ENCODE measurements around the gene PPP1R14C. TPM values are rescaled to one million over a fixed set of nuclear protein-coding genes. Genes with fewer than 3 reads are reported as not detected.

Gene PPP1R14C
- total and polyA plus RNA-seq, 2 experiments from 2014 or later = 8.2 to 10.1 TPM

DNA sequence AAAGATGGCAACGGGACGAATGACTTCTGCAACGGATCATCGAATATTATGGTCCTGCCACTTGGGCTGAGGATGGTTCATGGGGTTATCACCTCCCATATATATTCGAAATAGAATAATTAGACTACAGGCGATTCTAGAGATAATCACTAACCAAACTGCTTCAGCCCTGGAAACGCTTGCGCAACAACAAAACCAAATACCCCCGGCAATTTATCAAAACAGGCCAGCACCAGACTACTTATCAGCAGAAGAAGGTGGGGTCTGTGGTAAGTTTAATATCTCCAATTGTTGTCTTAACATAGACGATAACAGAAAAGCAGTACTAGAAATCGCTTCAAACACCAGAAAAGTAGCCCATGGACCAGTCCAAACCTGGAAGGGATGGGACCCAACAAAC is 42.9 kb upstream of the PPP1R14C start:
- whole genome bisulfite sequencing, 2 experiments (ENCODE audit: low coverage in 1 of 2, low lambda C conversion rate in 2 of 2, missing lambda C conversion rate in 2 of 2) = 87 to 88% methylated on average over 11 of the region's 11 CpGs

DNA sequence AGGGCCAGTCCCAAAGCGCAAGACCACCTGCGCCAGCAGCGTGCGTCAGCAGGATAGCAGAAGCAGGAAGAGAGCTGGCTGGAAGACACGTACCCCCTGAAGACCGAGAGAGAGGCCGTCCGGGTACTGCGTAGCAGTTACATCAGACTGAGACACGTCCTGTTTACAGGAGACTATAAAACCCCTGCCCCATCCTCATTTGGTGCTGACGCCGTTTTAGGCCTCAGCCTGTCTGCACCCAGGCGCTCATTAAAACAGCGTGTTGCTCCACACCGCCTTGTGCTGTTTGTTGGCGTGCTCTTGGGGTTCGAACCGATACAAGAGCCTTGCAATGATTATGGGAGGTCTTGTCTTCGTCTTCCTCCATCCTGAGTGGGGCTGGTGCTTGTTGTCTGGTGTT is 42.1 kb upstream of the PPP1R14C start:
- Histone ChIP-seq H3K27me3 (replicated peaks; ENCODE audit: insufficient read depth) (peaks cover 20% of the 10 kb centered on the region), H3K79me2 (ENCODE audit: insufficient read depth) (no peaks in the 10 kb centered on the region), H4K20me1 (ENCODE audit: insufficient read depth) (no peaks in the 10 kb centered on the region), H3K9me2 (ENCODE audit: insufficient read depth) (no peaks in the 10 kb centered on the region), H2AFZ (no peak overlapping the region), H3K27ac (no peak overlapping the region), H3K4me2 (ENCODE audit: unreplicated experiment) (no peak overlapping the region), H3K9ac (no peak overlapping the region), H3K4me3 (no peak overlapping the region), H3F3A (ENCODE audit: insufficient read depth) (no peaks in the 10 kb centered on the region), H3K9me3 (ENCODE audit: low read depth) (no peaks in the 10 kb centered on the region), H3K4me1 (ENCODE audit: insufficient read depth) (no peaks in the 10 kb centered on the region), H3K36me3 (ENCODE audit: low read depth) (no peaks in the 10 kb centered on the region)
- in situ Hi-C loops (cut with MboI) = no loop called here
- no peak for DNase-seq
- no peak for TF ChIP-seq EZH2phosphoT487 (IDR thresholded peaks at IDR 0.05; ENCODE audit: insufficient read depth, low read depth)
- no peak for TF ChIP-seq EZH2 (IDR thresholded peaks at IDR 0.05; ENCODE audit: insufficient read depth, poor library complexity, severe bottlenecking)
- 87 to 89% methylated on average over 19 of the region's 19 CpGs for WGBS, 2 experiments (ENCODE audit: low coverage in 1 of 2, low lambda C conversion rate in 2 of 2, missing lambda C conversion rate in 2 of 2)

More for the DNA sequence above, 42.9 kb upstream of the PPP1R14C start:
- no peaks in the 10 kb centered on the region for H3F3A ChIP-seq (ENCODE audit: insufficient read depth)
- H3K79me2 ChIP-seq (ENCODE audit: insufficient read depth) = no peaks in the 10 kb centered on the region
- no peak overlapping the region for H3K4me2 ChIP-seq (ENCODE audit: unreplicated experiment)
- no peak for DNase-seq
- H3K36me3 ChIP-seq (ENCODE audit: low read depth) = no peaks in the 10 kb centered on the region
- H3K4me1 ChIP-seq (ENCODE audit: insufficient read depth) = no peaks in the 10 kb centered on the region
- H3K27ac ChIP-seq = no peak overlapping the region
- H4K20me1 ChIP-seq (ENCODE audit: insufficient read depth) = no peaks in the 10 kb centered on the region
- H2AFZ ChIP-seq = no peak overlapping the region
- no peaks in the 10 kb centered on the region for H3K9me3 ChIP-seq (ENCODE audit: low read depth)
- in situ Hi-C loops (cut with MboI) = no loop called here
- H3K4me3 ChIP-seq = no peak overlapping the region
- no peak overlapping the region for H3K9ac ChIP-seq
- H3K27me3 ChIP-seq (replicated peaks; ENCODE audit: insufficient read depth) = peaks cover 28% of the 10 kb centered on the region
- H3K9me2 ChIP-seq (ENCODE audit: insufficient read depth) = no peaks in the 10 kb centered on the region
- no peak for TF ChIP-seq EZH2 (IDR thresholded peaks at IDR 0.05; ENCODE audit: insufficient read depth, poor library complexity, severe bottlenecking)
- TF ChIP-seq EZH2phosphoT487 (IDR thresholded peaks at IDR 0.05; ENCODE audit: insufficient read depth, low read depth) = no peak

DNA sequence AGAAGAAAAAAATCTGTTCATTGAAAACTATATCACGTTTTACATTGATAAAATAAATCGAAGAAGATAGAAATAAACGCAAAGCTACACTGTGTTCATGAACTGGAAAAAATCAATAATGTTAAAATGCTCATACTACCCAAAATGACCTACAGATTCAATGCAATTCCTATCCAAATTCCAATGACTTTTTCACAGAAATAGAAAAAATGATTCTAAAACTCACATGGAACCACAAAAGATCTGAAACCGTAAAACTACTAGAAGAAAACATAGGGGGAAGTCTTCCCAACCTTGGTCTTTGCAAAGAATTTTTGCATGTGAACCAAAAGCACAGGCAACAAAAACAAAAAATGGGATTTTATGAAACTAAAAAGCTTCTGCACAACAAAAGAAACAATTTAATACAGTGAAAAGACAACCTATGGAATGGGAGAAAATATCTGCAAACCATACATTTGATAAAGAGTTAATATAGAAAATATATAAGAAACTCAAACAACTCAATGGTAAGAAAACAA is 40.0 kb upstream of the PPP1R14C start:
- H3K79me2 ChIP-seq (ENCODE audit: insufficient read depth) = no peaks in the 10 kb centered on the region
- in situ Hi-C loops (cut with MboI) = no loop called here
- H3K4me3 ChIP-seq = no peak overlapping the region
- 76 to 80% methylated on average over 4 of the region's 4 CpGs for WGBS, 2 experiments (ENCODE audit: low coverage in 1 of 2, low lambda C conversion rate in 2 of 2, missing lambda C conversion rate in 2 of 2)
- H3F3A ChIP-seq (ENCODE audit: insufficient read depth) = no peaks in the 10 kb centered on the region
- H3K36me3 ChIP-seq (ENCODE audit: low read depth) = no peaks in the 10 kb centered on the region
- H3K27ac ChIP-seq = no peak overlapping the region
- H3K9ac ChIP-seq = no peak overlapping the region
- H4K20me1 ChIP-seq (ENCODE audit: insufficient read depth) = no peaks in the 10 kb centered on the region
- H3K9me3 ChIP-seq (ENCODE audit: low read depth) = no peaks in the 10 kb centered on the region
- DNase-seq = no peak
- peaks cover 8% of the 10 kb centered on the region for H3K27me3 ChIP-seq (replicated peaks; ENCODE audit: insufficient read depth)
- H3K9me2 ChIP-seq (ENCODE audit: insufficient read depth) = no peaks in the 10 kb centered on the region
- H2AFZ ChIP-seq = no peak overlapping the region
- H3K4me1 ChIP-seq (ENCODE audit: insufficient read depth) = no peaks in the 10 kb centered on the region
- H3K4me2 ChIP-seq (ENCODE audit: unreplicated experiment) = no peak overlapping the region
- TF ChIP-seq EZH2phosphoT487 (IDR thresholded peaks at IDR 0.05; ENCODE audit: insufficient read depth, low read depth) (no peak), EZH2 (IDR thresholded peaks at IDR 0.05; ENCODE audit: insufficient read depth, poor library complexity, severe bottlenecking) (no peak)

DNA sequence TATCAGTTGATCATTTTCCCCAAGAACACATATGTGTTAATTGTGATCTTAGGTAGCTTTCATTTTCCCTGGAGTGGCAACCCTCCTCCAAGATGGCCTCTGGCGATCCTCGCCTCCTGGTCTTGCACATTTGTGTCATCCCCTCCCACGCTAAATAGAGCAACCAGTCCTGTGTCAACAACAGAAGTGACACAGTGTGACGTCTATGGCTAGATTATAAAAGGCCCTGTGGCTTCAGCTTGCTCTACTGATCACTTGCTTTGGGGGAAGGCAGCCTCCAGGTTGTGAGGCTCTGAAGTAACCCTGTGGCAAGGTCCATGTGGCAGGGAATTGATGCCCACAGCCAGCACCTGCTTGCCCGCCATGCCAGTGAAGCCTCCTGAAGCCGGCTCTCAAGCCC is 30.6 kb upstream of the PPP1R14C start:
- H3K27ac ChIP-seq = no peak overlapping the region
- H3K36me3 ChIP-seq (ENCODE audit: low read depth) = no peaks in the 10 kb centered on the region
- no peaks in the 10 kb centered on the region for H4K20me1 ChIP-seq (ENCODE audit: insufficient read depth)
- H2AFZ ChIP-seq = no peak overlapping the region
- H3K27me3 ChIP-seq (replicated peaks; ENCODE audit: insufficient read depth) = peaks cover 11% of the 10 kb centered on the region
- H3K4me3 ChIP-seq = no peak overlapping the region
- 73 to 74% methylated on average over 6 of the region's 6 CpGs for WGBS, 2 experiments (ENCODE audit: low coverage in 1 of 2, low lambda C conversion rate in 2 of 2, missing lambda C conversion rate in 2 of 2)
- H3F3A ChIP-seq (ENCODE audit: insufficient read depth) = no peaks in the 10 kb centered on the region
- in situ Hi-C loops (cut with MboI) = no loop called here
- no peaks in the 10 kb centered on the region for H3K79me2 ChIP-seq (ENCODE audit: insufficient read depth)
- DNase-seq = no peak
- no peaks in the 10 kb centered on the region for H3K9me3 ChIP-seq (ENCODE audit: low read depth)
- TF ChIP-seq EZH2 (IDR thresholded peaks at IDR 0.05; ENCODE audit: insufficient read depth, poor library complexity, severe bottlenecking) (no peak), EZH2phosphoT487 (IDR thresholded peaks at IDR 0.05; ENCODE audit: insufficient read depth, low read depth) (no peak)
- no peak overlapping the region for H3K9ac ChIP-seq
- no peaks in the 10 kb centered on the region for H3K9me2 ChIP-seq (ENCODE audit: insufficient read depth)
- H3K4me2 ChIP-seq (ENCODE audit: unreplicated experiment) = no peak overlapping the region
- H3K4me1 ChIP-seq (ENCODE audit: insufficient read depth) = no peaks in the 10 kb centered on the region

DNA sequence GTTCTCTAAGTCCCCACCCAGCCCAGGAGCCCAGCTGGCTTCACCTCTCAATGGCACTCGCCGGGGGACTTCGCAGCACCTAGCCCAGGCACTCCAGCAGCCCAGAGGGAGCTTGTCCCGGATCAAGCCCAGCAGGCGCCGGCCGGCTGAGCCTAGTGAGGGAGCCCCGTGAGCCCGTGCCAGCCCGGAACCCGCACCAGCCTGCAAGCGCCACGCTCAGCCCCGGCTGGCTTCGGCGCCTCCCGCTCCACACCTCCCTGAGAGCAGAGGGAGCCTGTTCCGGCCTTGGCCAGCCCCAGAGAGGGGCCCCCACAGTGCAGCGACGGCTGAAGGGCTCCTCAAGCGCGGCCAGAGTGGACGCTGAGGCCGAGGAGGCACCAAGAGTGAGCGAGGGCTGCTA is 27.1 kb upstream of the PPP1R14C start:
- Histone ChIP-seq H3K27ac (no peak overlapping the region), H2AFZ (no peak overlapping the region), H3K27me3 (replicated peaks; ENCODE audit: insufficient read depth) (0 out of 2 replicates have a peak, but pooled peaks cover 2% of the 10 kb centered on the region), H3K4me2 (ENCODE audit: unreplicated experiment) (no peak overlapping the region), H3K79me2 (ENCODE audit: insufficient read depth) (no peaks in the 10 kb centered on the region), H3F3A (ENCODE audit: insufficient read depth) (no peaks in the 10 kb centered on the region), H3K9me3 (ENCODE audit: low read depth) (no peaks in the 10 kb centered on the region), H4K20me1 (ENCODE audit: insufficient read depth) (no peaks in the 10 kb centered on the region), H3K36me3 (ENCODE audit: low read depth) (no peaks in the 10 kb centered on the region), H3K9ac (no peak overlapping the region), H3K9me2 (ENCODE audit: insufficient read depth) (no peaks in the 10 kb centered on the region), H3K4me3 (no peak overlapping the region), H3K4me1 (ENCODE audit: insufficient read depth) (0 out of 2 replicates have a peak, but pooled peaks cover 4% of the 10 kb centered on the region)
- DNase-seq = no peak
- 82 to 84% methylated on average over 18 to 25 of the region's 25 CpGs for WGBS, 2 experiments (ENCODE audit: low coverage in 1 of 2, low lambda C conversion rate in 2 of 2, missing lambda C conversion rate in 2 of 2)
- TF ChIP-seq EZH2phosphoT487 (IDR thresholded peaks at IDR 0.05; ENCODE audit: insufficient read depth, low read depth) (no peak), EZH2 (IDR thresholded peaks at IDR 0.05; ENCODE audit: insufficient read depth, poor library complexity, severe bottlenecking) (no peak)
- in situ Hi-C loops (cut with MboI) = no loop called here

Data from GM23248 (cell line).